Putamen (tissue), 1 donor: ENCODE data around the gene CARD9.
"Not testable (repeated sequence)": the region's sequence is repeated elsewhere in the genome, so short reads cannot be mapped to it uniquely, and the experiment has no call there.

Source experiments
- DNase-seq: peaks from one replicate; pipeline ENCODE4 v3.0.0-alpha.2; 2016; ENCODE audit warnings: low spot score

Gene CARD9

GRCh38 chr9:136363949-136364748 is 9.3 kb downstream of the CARD9 start:
- no peak for DNase-seq

GRCh38 chr9:136363106-136363948 is 10.1 kb downstream of the CARD9 start, which contains the start of gene DNLZ:
Gene DNLZ (minus strand): TSS chr9:136363744. CDS start chr9:136363714, 30 bp downstream.
- DNase-seq, result peak; percentile 94

GRCh38 chr9:136362450-136362784 is 11.1 kb downstream of the CARD9 start:
- no peak for DNase-seq

GRCh38 chr9:136361754-136362449 is 11.6 kb downstream of the CARD9 start:
- DNase-seq, result no peak

GRCh38 chr9:136361047-136361753 is 12.3 kb downstream of the CARD9 start:
- no peak for DNase-seq

- DNase-seq, result no peak
Measured at GRCh38 chr9:136359774-136360718, 13.4 kb downstream of the CARD9 start.

- DNase-seq, result no peak
Measured at GRCh38 chr9:136358888-136359287, 14.6 kb downstream of the CARD9 start.

- no peak for DNase-seq
Measured at GRCh38 chr9:136358016-136358415, 15.5 kb downstream of the CARD9 start.

GRCh38 chr9:136357202-136357725 is 16.2 kb downstream of the CARD9 start:
- no peak for DNase-seq

GRCh38 chr9:136355616-136356557 is 17.6 kb downstream of the CARD9 start:
- no peak for DNase-seq

GRCh38 chr9:136354592-136355085 is 18.8 kb downstream of the CARD9 start:
- DNase-seq, result no peak

GRCh38 chr9:136353757-136354488 is 19.5 kb downstream of the CARD9 start:
- no peak for DNase-seq

- no peak for DNase-seq
Measured at GRCh38 chr9:136353088-136353487, 20.4 kb downstream of the CARD9 start.

GRCh38 chr9:136352682-136353081 is 20.8 kb downstream of the CARD9 start:
- DNase-seq, result no peak

GRCh38 chr9:136351868-136352267 is 21.6 kb downstream of the CARD9 start:
- DNase-seq, result not testable (repeated sequence)

- DNase-seq, result no peak
Measured at GRCh38 chr9:136351252-136351800, 22.1 kb downstream of the CARD9 start.

GRCh38 chr9:136349546-136349945 is 23.9 kb downstream of the CARD9 start:
- no peak for DNase-seq

- no peak for DNase-seq
Measured at GRCh38 chr9:136348691-136349090, 24.8 kb downstream of the CARD9 start.
